HUES6 (cell line): ENCODE measurements around the gene MS4A10.

Experiments
- H3K27ac ChIP-seq: 2 replicates; pipeline ENCODE4 v1.7.0; 2013; ENCODE audit warnings: low read depth, mild to moderate bottlenecking, low read length, inconsistent platforms
- H3K27me3 ChIP-seq: 2 replicates; pipeline ENCODE4 v1.6.1; 2013; ENCODE audit warnings: low read length; ENCODE audit not compliant: control insufficient read depth, insufficient read depth
- H3K36me3 ChIP-seq: 2 replicates; pipeline ENCODE4 v1.6.1; 2013; ENCODE audit warnings: low read length; ENCODE audit not compliant: control insufficient read depth, insufficient read depth
- H3K4me1 ChIP-seq: 2 replicates; pipeline ENCODE4 v1.6.1; 2013; ENCODE audit warnings: low read length; ENCODE audit not compliant: control insufficient read depth, insufficient read depth
- H3K4me3 ChIP-seq: 2 replicates; pipeline ENCODE4 v1.5.1; 2013; ENCODE audit warnings: low read depth, low read length
- H3K9ac ChIP-seq: one replicate; pipeline ENCODE4 v1.6.1; 2013; ENCODE audit warnings: mild to moderate bottlenecking, low read length
- H3K9me3 ChIP-seq: 2 replicates; pipeline ENCODE4 v1.6.1; 2013; ENCODE audit warnings: low read depth, low read length; ENCODE audit not compliant: control insufficient read depth, insufficient read depth

MS4A10 gene

DNA sequence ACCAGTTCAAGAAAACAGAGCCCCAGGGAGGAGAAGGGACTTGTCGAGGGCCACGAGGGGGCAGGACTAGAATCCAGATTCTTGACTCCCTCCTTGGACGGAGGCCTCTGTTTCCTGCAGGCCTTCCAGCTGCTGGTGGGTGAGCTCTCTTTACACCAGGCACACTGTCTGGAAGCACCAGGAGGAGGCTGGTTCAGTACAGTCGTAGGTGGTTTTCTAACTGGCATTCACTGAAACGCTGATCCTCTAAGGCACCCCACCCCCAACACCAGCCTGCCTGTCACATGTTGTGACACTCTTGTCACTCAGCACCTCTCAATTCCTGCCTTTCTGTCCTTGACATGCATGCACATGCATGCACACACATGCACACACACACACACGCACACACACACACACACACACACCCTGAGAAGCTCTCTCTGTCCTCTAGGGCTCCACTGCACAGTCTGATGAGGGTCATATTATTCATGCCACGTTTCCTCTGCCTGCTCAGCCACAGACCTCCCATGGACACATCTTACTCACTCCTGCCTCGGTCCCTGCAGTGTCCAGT, 751 bp downstream of the MS4A10 start:
- Histone ChIP-seq H3K4me1 (no peaks in the 10 kb centered on the region; the same call in 1 of the 2 replicates), H3K9me3 (peaks cover 19% of the 10 kb centered on the region), H3K27me3 (no peaks in the 10 kb centered on the region; the same call in 1 of the 2 replicates), H3K9ac (no peak overlapping the region), H3K4me3 (no peak overlapping the region), H3K27ac (no peak overlapping the region), H3K36me3 (no peaks in the 10 kb centered on the region)

DNA sequence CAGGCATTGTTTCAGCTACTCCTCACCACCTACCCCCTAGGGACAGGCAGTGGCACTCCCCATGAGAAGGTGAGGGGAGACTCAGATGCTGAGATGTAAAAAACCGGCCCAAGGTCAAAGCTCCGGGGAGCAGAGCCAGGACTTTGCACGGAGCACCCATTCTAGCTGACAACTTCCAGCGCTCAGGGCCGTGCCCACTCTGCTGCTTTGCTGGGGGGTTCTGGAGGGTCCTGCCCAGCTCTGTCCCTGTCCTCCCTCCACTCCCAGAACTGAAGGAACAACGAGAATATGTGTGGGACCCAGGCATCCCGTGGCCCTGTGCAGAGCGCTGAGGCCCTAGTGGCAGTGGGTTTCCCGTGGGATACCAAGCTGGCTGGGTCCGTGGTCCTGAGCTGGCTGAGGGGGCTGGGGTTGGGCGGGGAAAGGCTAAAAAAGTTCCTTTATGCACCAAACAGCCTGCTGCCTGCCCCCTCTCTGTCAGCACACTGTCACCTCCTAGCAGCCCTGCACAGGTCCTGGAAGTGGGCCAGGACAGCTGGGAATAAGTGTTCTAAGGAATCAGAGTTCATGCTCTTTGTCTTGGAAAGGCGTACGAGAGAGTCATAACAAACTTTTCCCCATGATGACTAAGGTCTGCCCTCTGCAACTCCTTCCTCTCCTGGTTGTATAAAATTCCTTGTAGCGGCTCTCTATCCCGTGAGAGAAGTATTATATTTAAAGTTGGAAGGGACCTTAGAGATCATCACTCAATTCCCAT, 1.9 kb downstream of the MS4A10 start:
- Histone ChIP-seq H3K4me3 (no peak overlapping the region), H3K9me3 (peaks cover 30% of the 10 kb centered on the region), H3K9ac (no peak overlapping the region), H3K27ac (no peak overlapping the region), H3K4me1 (no peaks in the 10 kb centered on the region; the same call in 1 of the 2 replicates), H3K27me3 (no peaks in the 10 kb centered on the region), H3K36me3 (no peaks in the 10 kb centered on the region)

DNA sequence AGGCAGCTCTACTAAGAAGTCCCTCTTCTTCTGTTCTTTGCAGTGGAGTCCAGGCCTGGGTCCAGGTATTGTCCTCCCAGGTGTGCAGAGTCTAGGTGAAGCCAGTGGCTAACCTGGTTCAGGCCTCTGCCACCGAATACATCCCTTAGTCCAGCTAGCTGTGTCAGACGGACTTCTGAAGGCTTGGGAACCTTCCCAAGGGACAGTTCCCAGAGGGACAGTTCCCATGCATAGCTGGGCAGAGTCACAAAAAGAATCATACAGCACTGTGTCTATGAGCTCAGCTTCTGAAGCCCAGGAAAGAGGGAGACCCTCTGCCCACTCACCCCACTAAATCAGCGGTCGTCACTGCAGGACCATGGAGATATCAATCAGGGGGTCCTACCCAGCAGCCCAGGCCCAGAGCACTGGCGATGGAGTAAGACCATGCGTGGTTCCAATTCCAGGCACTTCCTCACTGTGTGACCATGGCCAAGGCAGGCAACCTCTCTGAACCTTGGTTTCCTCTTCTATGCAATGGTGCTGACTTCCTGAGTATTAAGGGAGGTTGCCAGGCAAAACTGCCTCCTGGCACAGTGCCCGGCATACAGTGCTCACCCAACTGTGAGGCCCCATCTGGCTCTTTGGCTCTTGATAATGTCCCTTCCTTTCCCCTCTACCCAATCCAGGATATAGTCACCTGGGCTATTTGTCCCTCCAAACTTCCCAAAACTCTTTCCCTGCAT, 3.4 kb downstream of the MS4A10 start:
- Histone ChIP-seq H3K27ac (no peak overlapping the region), H3K4me1 (no peaks in the 10 kb centered on the region; the same call in 1 of the 2 replicates), H3K36me3 (no peaks in the 10 kb centered on the region), H3K27me3 (no peaks in the 10 kb centered on the region; the same call in 1 of the 2 replicates), H3K9me3 (peaks cover 45% of the 10 kb centered on the region), H3K9ac (no peak overlapping the region), H3K4me3 (no peak overlapping the region)

DNA sequence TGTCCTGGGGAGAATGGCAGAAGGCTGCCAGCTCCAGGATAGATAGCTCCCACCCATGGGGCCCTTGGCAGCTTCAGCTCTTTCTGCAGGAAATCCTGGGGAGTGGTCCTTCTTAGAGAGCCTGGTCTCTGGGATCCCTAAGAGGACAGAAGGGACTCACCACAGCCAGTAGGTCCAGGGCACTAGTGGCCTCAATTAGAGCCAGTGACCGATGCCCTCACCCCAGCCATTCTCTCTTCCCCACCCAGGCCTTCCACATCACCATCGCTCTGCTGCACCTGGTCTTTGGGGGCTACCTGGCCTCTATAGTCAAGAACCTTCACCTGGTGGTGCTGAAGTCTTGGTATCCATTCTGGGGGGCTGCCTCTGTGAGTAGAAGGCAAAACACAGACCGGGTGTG, 5.6 kb downstream of the MS4A10 start:
- Histone ChIP-seq H3K36me3 (no peaks in the 10 kb centered on the region), H3K27me3 (no peaks in the 10 kb centered on the region; the same call in 1 of the 2 replicates), H3K4me1 (no peaks in the 10 kb centered on the region; the same call in 1 of the 2 replicates), H3K9me3 (peaks cover 46% of the 10 kb centered on the region), H3K9ac (no peak overlapping the region), H3K27ac (no peak overlapping the region), H3K4me3 (no peak overlapping the region)

DNA sequence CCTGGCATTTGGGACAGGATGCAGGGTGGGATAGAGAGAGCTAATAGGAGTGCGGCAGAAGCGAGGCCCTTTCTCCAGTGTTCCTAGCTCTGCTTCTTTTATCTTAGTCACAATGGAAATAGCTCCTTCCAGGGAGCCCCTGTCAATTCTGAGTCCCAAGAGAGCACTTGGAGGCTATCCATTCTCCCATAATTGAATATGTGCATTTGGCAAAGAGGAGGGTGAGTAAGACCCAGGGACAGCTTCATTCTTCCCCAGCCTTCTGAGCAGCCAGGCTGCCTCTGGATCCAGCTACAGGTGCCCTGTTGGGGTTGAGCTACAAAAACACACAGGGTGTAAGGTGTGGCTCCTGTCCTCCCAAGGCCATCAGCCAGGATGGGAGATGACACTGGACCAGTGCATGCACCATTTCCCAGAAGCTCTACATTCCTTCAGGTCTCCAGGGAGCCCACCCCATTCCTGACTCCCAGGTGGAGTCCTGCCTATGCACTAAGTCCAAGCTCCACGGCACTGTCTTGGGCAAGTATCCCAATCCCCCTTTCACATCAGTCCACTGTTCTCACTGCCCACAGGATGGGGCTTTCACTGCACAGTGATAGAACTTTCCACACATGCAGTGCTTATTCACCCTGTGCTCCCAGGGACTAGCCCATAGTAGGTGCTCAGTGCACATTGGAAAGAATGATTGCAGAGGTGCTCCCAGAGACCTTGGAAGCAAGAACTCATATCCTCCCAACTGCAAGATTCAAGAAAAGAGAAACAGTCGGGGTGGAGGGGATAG, 6.2 kb downstream of the MS4A10 start:
- Histone ChIP-seq H3K9ac (no peak overlapping the region), H3K36me3 (no peaks in the 10 kb centered on the region), H3K27ac (no peak overlapping the region), H3K9me3 (peaks cover 48% of the 10 kb centered on the region), H3K27me3 (no peaks in the 10 kb centered on the region; the same call in 1 of the 2 replicates), H3K4me3 (no peak overlapping the region), H3K4me1 (no peaks in the 10 kb centered on the region)

DNA sequence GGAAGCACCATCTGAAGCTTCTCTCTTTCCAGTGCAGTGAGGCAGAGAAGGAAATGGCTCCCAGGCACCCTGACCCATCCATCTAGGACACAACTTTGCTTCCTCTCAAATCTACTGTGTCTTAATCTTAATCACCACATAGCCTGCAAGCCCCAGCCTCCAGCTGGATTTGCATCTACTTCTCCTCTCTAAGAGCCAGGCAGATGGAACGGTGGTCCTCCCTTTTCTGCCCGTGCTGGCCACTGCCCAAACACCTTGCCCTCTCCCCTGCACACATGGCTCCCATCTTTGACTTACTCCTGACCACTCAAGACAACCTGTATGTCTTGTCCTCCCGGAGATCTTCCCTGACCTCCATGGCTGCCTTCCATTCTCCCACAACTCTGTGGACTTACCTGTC, 7.4 kb downstream of the MS4A10 start:
- Histone ChIP-seq H3K4me1 (no peaks in the 10 kb centered on the region), H3K9me3 (peaks cover 48% of the 10 kb centered on the region), H3K27ac (no peak overlapping the region), H3K27me3 (no peaks in the 10 kb centered on the region; the same call in 1 of the 2 replicates), H3K36me3 (no peaks in the 10 kb centered on the region), H3K9ac (no peak overlapping the region), H3K4me3 (no peak overlapping the region)

DNA sequence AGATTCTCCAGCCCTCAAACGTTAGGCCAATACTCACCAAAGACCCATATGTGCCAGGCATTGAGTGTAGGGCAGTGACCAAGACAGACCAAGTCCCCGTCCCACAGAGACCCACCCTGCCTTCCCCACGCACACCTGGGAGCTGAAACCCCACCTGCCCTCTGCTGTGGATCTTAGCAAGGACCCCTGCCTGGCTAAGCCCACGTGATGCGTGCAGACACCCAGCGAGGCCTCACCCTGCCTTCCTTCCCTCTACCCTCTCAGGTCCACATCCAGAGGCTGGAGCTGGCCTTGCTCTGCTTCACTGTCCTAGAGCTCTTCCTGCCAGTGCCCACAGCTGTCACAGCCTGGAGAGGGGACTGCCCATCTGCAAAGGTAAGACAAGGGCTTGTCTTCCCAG, 10.2 kb downstream of the MS4A10 start:
- no peak overlapping the region for H3K27ac ChIP-seq
- H3K9me3 ChIP-seq: peaks cover 35% of the 10 kb centered on the region
- H3K4me3 ChIP-seq: no peak overlapping the region
- no peak overlapping the region for H3K9ac ChIP-seq
- H3K27me3 ChIP-seq: peaks cover 6% of the 10 kb centered on the region; the same call in 1 of the 2 replicates
- H3K36me3 ChIP-seq: no peaks in the 10 kb centered on the region
- no peaks in the 10 kb centered on the region for H3K4me1 ChIP-seq

DNA sequence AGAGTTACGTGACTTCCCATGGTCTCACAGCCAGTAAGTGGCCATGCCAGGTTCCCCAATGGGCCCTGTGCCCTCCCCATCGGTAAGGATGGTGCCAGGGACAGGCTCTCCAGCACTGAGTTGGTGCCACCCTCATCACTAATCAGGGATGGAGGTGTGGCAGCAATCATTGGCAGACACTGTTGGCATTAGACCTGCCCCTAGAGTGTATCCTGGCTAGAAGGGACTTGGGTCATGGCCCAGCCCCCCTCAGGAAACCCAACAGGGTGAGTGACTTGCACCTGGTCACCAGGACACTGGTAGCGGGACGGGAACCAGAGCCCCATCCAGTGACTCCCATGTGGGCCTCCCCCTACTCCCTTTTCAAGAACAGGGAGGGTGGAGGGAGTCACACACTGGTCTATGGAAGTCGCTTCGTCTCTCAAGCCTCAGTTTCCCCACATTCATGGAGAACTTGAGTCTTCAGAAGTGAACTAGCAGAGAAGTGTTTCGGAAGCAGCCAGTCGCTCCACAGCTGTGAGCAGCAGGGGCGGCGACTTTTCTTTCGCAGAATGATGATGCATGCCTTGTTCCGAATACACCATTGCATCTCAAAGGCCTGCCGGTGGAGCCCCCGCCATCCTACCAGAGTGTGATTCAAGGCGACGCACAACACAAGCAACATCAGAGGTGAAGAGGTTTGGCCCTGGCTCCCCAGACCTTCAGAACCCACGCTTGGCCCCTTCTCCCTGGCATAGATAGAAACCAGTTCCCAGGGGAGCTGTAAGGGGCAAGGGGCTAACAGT, 12.9 kb downstream of the MS4A10 start:
- H3K4me3 ChIP-seq: no peak overlapping the region
- peaks cover 6% of the 10 kb centered on the region; the same call in 1 of the 2 replicates for H3K27me3 ChIP-seq
- no peaks in the 10 kb centered on the region for H3K4me1 ChIP-seq
- no peak overlapping the region for H3K27ac ChIP-seq
- H3K9me3 ChIP-seq: peaks cover 8% of the 10 kb centered on the region; the same call in 1 of the 2 replicates
- H3K9ac ChIP-seq: no peak overlapping the region
- H3K36me3 ChIP-seq: no peaks in the 10 kb centered on the region

DNA sequence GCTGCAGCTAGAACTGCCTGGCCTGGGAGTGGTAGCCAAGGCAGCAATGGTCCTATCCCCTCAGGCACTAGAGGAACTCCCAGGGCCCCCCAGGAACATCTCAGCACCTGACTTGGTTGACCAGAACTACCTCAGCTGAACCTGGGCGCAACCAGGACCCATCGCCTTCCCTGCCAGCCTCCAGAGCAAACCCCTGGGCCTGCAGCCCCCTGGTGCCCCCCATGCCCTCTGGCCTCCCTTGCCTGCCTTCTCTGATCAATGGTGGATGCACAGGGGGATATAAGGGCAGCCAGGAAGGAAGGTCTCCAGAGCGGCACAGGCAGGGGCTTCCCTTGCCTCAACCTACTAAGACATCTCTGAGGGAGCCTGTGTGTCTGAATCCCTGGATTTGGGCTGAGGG, 13.5 kb downstream of the MS4A10 start:
- H3K27ac ChIP-seq: no peak overlapping the region
- peaks cover 6% of the 10 kb centered on the region; the same call in 1 of the 2 replicates for H3K27me3 ChIP-seq
- H3K36me3 ChIP-seq: no peaks in the 10 kb centered on the region
- H3K4me3 ChIP-seq: no peak overlapping the region
- H3K4me1 ChIP-seq: no peaks in the 10 kb centered on the region
- H3K9ac ChIP-seq: no peak overlapping the region
- peaks cover 2% of the 10 kb centered on the region; the same call in 1 of the 2 replicates for H3K9me3 ChIP-seq

DNA sequence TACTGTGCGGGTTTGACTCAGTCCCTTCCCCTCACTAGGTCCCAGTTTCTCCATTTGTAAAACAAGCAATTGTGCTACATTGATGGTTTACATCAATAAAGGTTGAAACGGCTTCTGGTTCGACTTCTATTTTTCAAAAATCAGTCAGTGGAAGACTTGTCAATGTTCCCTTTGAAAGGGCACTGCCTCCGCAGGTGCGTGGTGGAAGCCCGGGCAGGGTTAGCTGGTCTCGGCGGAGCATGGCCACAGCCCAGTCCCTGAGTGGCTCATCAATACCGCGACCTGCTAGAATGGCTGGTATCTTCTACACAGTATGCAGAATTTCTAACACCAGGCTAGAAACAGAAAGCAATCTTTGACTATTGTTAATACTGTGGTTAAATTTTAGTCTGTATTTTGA, 16.1 kb downstream of the MS4A10 start:
- no peaks in the 10 kb centered on the region for H3K36me3 ChIP-seq
- no peak overlapping the region for H3K9ac ChIP-seq
- H3K4me3 ChIP-seq: no peak overlapping the region
- H3K27me3 ChIP-seq: peaks cover 6% of the 10 kb centered on the region; the same call in 1 of the 2 replicates
- H3K4me1 ChIP-seq: no peaks in the 10 kb centered on the region
- no peaks in the 10 kb centered on the region for H3K9me3 ChIP-seq
- H3K27ac ChIP-seq: no peak overlapping the region
